ENCODE measurements around the gene C1QTNF6. TPM values are rescaled to one million over a fixed set of nuclear protein-coding genes. Genes with fewer than 3 reads are reported as not detected.

Gene C1QTNF6
- total RNA-seq, 1 experiment from 2014 or later: 6.3 TPM

DNA sequence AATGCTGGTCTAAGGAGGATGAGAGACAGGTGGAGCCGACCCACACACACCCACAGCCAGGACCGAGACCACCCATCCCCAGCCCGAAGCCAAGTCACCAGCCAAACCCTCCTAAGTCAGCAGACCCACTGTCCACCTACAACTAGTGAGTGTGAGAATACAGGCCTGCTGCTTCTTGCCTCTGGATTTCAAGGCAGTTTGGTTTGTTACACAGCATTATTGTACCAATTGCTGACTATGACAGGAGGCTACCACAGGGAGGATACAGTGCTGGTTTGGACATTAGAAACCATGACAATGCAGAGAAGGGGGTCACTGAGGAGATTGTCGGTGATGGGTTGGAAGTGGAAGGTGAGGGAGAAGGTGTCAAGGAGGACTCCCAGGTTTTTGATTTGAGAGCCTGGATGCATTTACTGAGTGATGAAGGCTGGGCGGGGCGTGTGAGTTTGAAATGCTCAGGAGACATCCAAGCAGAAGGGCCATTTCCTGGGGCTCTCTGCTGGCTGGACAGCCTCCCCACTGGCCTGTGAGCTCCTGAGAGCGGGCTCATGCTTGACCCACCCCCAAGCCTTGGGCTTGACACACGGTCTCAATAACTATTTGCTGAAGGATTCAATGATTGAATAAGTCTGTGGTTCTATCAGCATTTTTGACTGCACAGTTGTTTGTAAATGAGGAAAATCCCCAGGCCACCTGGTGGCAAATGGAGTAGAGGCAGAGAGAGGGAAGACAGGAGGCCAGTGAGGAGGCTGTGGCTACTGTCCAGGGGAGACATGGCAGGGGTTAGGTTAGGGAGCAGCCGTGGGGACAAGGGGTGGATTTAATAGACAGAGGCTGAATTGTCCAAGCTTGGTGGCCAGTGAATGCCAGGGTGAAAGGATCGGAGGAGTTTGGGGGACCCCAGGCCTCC, 33.6 kb upstream of the C1QTNF6 start:
- BruUV-seq (replicated peaks): no TSS peak
- Histone ChIP-seq H3K36me3 (ENCODE audit: insufficient read depth, low read length, poor library complexity, severe bottlenecking) (no peaks in the 10 kb centered on the region), H3K4me3 (ENCODE audit: low read depth, low read length, poor library complexity, severe bottlenecking) (no peak overlapping the region), H3K27me3 (replicated peaks; ENCODE audit: insufficient read depth, low read depth, low read length, poor library complexity) (no peaks in the 10 kb centered on the region), H3K4me1 (ENCODE audit: insufficient read depth, low read length, poor library complexity, severe bottlenecking) (no peaks in the 10 kb centered on the region), H3K27ac (ENCODE audit: low read depth, low read length, poor library complexity, severe bottlenecking) (no peak overlapping the region), H3K9me3 (ENCODE audit: low read depth, low read length, poor library complexity, severe bottlenecking) (no peaks in the 10 kb centered on the region)
- intact Hi-C loops (cut with micrococcal nuclease; ENCODE audit: unreplicated experiment): no loop called here
- DNase-seq (ENCODE audit: low spot score): no peak
- CTCF ChIA-PET: no interaction called here
- TF ChIP-seq, protein P1, sequence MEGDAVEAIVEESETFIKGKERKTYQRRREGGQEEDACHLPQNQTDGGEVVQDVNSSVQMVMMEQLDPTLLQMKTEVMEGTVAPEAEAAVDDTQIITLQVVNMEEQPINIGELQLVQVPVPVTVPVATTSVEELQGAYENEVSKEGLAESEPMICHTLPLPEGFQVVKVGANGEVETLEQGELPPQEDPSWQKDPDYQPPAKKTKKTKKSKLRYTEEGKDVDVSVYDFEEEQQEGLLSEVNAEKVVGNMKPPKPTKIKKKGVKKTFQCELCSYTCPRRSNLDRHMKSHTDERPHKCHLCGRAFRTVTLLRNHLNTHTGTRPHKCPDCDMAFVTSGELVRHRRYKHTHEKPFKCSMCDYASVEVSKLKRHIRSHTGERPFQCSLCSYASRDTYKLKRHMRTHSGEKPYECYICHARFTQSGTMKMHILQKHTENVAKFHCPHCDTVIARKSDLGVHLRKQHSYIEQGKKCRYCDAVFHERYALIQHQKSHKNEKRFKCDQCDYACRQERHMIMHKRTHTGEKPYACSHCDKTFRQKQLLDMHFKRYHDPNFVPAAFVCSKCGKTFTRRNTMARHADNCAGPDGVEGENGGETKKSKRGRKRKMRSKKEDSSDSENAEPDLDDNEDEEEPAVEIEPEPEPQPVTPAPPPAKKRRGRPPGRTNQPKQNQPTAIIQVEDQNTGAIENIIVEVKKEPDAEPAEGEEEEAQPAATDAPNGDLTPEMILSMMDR (conservative IDR thresholded peaks at IDR 0.05; ENCODE audit: low read depth, low read length): no peak
- POLR2A ChIA-PET (ENCODE audit: low non-redundant PET): no interaction called here

DNA sequence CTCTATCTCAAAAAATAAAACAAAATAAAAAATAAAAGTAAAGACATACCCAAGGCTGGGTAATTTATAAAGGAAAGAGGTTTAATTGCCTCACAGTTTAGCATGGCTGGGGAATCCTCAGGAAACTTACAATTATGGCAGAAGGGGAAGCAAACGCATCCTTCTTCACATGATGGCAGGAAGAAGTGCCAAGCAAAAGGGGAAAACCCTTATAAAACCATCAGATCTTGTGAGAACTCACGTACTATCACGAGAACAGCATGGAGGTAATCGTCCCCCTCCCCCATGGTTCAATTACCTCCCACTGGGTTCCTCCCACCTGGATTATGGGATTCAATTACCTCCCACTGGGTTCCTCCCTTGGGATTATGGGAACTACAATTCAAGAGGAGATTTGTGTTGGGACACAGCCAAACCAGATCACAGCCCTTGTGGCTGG, 32.5 kb upstream of the C1QTNF6 start:
- Histone ChIP-seq H3K4me3 (ENCODE audit: low read depth, low read length, poor library complexity, severe bottlenecking) (no peak overlapping the region), H3K9me3 (ENCODE audit: low read depth, low read length, poor library complexity, severe bottlenecking) (no peaks in the 10 kb centered on the region), H3K36me3 (ENCODE audit: insufficient read depth, low read length, poor library complexity, severe bottlenecking) (no peaks in the 10 kb centered on the region), H3K27ac (ENCODE audit: low read depth, low read length, poor library complexity, severe bottlenecking) (no peak overlapping the region), H3K4me1 (ENCODE audit: insufficient read depth, low read length, poor library complexity, severe bottlenecking) (no peaks in the 10 kb centered on the region), H3K27me3 (replicated peaks; ENCODE audit: insufficient read depth, low read depth, low read length, poor library complexity) (no peaks in the 10 kb centered on the region)
- no TSS peak for BruUV-seq (replicated peaks)
- POLR2A ChIA-PET (ENCODE audit: low non-redundant PET): no interaction called here
- intact Hi-C loops (cut with micrococcal nuclease; ENCODE audit: unreplicated experiment): no loop called here
- CTCF ChIA-PET: no interaction called here
- TF ChIP-seq, protein P1 (conservative IDR thresholded peaks at IDR 0.05; ENCODE audit: low read depth, low read length): no peak
- TF ChIP-seq EZH2 (IDR thresholded peaks at IDR 0.05; ENCODE audit: borderline replicate concordance, low read depth, low read length, poor library complexity, severe bottlenecking): no peak
- DNase-seq (ENCODE audit: low spot score): no peak

DNA sequence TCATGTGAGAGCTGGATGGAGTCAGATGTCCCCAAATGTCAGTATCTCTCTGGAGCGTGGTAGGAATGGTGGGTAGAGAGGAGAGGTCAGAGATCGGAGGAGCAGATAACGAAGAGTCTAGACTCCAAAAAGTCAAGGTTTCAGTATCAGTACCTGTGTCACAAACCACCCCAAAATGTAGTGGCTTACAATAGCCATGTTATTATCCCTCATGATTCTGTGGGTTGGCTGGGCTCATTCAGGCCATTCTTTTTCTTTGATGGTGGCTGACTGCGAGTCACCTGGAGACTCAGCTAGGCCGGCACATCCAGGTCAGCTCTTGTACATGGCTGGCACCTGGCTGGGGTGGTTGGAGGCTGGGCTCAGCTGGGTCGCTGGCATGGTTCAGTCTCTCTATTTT, 31.5 kb upstream of the C1QTNF6 start:
- H3K27ac ChIP-seq (ENCODE audit: low read depth, low read length, poor library complexity, severe bottlenecking): no peak overlapping the region
- H3K36me3 ChIP-seq (ENCODE audit: insufficient read depth, low read length, poor library complexity, severe bottlenecking): no peaks in the 10 kb centered on the region
- no peak for DNase-seq (ENCODE audit: low spot score)
- H3K4me3 ChIP-seq (ENCODE audit: low read depth, low read length, poor library complexity, severe bottlenecking): no peak overlapping the region
- BruUV-seq (replicated peaks): no TSS peak
- no peaks in the 10 kb centered on the region for H3K4me1 ChIP-seq (ENCODE audit: insufficient read depth, low read length, poor library complexity, severe bottlenecking)
- ChIA-PET CTCF (no interaction called here), POLR2A (ENCODE audit: low non-redundant PET) (no interaction called here)
- intact Hi-C loops (cut with micrococcal nuclease; ENCODE audit: unreplicated experiment): no loop called here
- no peak for TF ChIP-seq EZH2 (IDR thresholded peaks at IDR 0.05; ENCODE audit: borderline replicate concordance, low read depth, low read length, poor library complexity, severe bottlenecking)
- TF ChIP-seq, protein P1 (conservative IDR thresholded peaks at IDR 0.05; ENCODE audit: low read depth, low read length): no peak
- H3K9me3 ChIP-seq (ENCODE audit: low read depth, low read length, poor library complexity, severe bottlenecking): no peaks in the 10 kb centered on the region
- no peaks in the 10 kb centered on the region for H3K27me3 ChIP-seq (replicated peaks; ENCODE audit: insufficient read depth, low read depth, low read length, poor library complexity)

Measured in A673 (cell line).